Neuronal stem cell (in vitro differentiated cells): ENCODE results near the gene GNPTG.

ENCODE experiments used
- DNase-seq: peaks from one replicate; pipeline ENCODE4 v3.0.0-alpha.2; 2013; ENCODE audit warnings: low spot score
- H2AFZ ChIP-seq: one replicate; pipeline ENCODE4 v1.6.1; 2013; ENCODE audit warnings: mild to moderate bottlenecking, low read length, inconsistent platforms
- H2AK5ac ChIP-seq: 2 replicates; pipeline ENCODE4 v1.6.1; 2013; ENCODE audit warnings: low read depth, mild to moderate bottlenecking, inconsistent platforms, low read length, moderate library complexity, mixed read lengths
- H2BK120ac ChIP-seq: 2 replicates; pipeline ENCODE4 v1.6.1; 2013; ENCODE audit warnings: low read depth, mild to moderate bottlenecking, inconsistent platforms, low read length, moderate library complexity, mixed read lengths
- H2BK12ac ChIP-seq: one replicate; pipeline ENCODE4 v1.6.1; 2013; ENCODE audit warnings: low read length, inconsistent platforms
- H2BK15ac ChIP-seq: 2 replicates; pipeline ENCODE4 v1.6.1; 2013; ENCODE audit warnings: mild to moderate bottlenecking, low read length, inconsistent platforms, mixed read lengths
- H2BK5ac ChIP-seq: one replicate; pipeline ENCODE4 v1.6.1; 2013; ENCODE audit warnings: inconsistent platforms, mild to moderate bottlenecking, low read length, moderate library complexity
- H3K14ac ChIP-seq: one replicate; pipeline ENCODE4 v1.6.1; 2013; ENCODE audit warnings: low read length, inconsistent platforms
- H3K18ac ChIP-seq: 2 replicates; pipeline ENCODE4 v1.6.1; 2013; ENCODE audit warnings: low read length, inconsistent platforms
- H3K23ac ChIP-seq: 2 replicates; pipeline ENCODE4 v1.6.1; 2013; ENCODE audit warnings: low read depth, mild to moderate bottlenecking, mixed read lengths, low read length, inconsistent platforms; ENCODE audit not compliant: poor library complexity
- H3K27ac ChIP-seq: replicated peaks from 3 replicates; pipeline ENCODE4 v1.5.1; 2013; ENCODE audit warnings: low read length, inconsistent platforms
- H3K27me3 ChIP-seq, 3 experiments: 2 replicates each; pipeline ENCODE4 v1.6.1; 2013; ENCODE audit warnings: low read length in 3 of 3, mild to moderate bottlenecking in 2 of 3, inconsistent platforms in 1 of 3, low read depth in 1 of 3, mixed read lengths in 1 of 3, moderate library complexity in 1 of 3; ENCODE audit not compliant: control insufficient read depth in 3 of 3, insufficient read depth in 3 of 3
- H3K36me3 ChIP-seq, 2 donors: replicated peaks in 1 of 2; 2 replicates each; pipeline ENCODE4 v1.6.1; 2013; ENCODE audit warnings: low read length in 2 of 2; ENCODE audit not compliant: control insufficient read depth in 2 of 2, insufficient read depth in 2 of 2
- H3K4ac ChIP-seq: 2 replicates; pipeline ENCODE4 v1.6.1; 2013; ENCODE audit warnings: inconsistent platforms, mild to moderate bottlenecking, low read length, moderate library complexity
- H3K4me1 ChIP-seq, 2 donors: 1 replicate in 1 of 2; 2 replicates in 1 of 2; pipeline ENCODE4 v1.6.1; 2013; ENCODE audit warnings: low read length in 2 of 2, low read depth in 1 of 2; ENCODE audit not compliant: control insufficient read depth in 2 of 2, insufficient read depth in 1 of 2
- H3K4me2 ChIP-seq: one replicate; pipeline ENCODE4 v1.6.1; 2013; ENCODE audit warnings: mild to moderate bottlenecking, low read length, inconsistent platforms; ENCODE audit not compliant: insufficient read depth, poor library complexity, severe bottlenecking
- H3K4me3 ChIP-seq, 2 donors: 2 replicates each; pipeline ENCODE4 v1.5.1; 2013; ENCODE audit warnings: low read length in 2 of 2, mild to moderate bottlenecking in 2 of 2, inconsistent platforms in 1 of 2, moderate library complexity in 1 of 2
- H3K79me1 ChIP-seq: one replicate; pipeline ENCODE4 v1.6.1; 2013; ENCODE audit warnings: low read depth, mild to moderate bottlenecking, inconsistent platforms, low read length, moderate library complexity
- H3K9ac ChIP-seq: one replicate; pipeline ENCODE4 v1.6.1; 2013; ENCODE audit warnings: mild to moderate bottlenecking, low read depth, low read length, inconsistent platforms; ENCODE audit not compliant: poor library complexity
- H3K9me3 ChIP-seq, 2 donors: replicated peaks in 1 of 2; 2 replicates each; pipeline versions ENCODE3 to v1.6.1; 2013; ENCODE audit warnings: low read length in 2 of 2, mild to moderate bottlenecking in 2 of 2, inconsistent platforms in 1 of 2, low read depth in 1 of 2, mixed read lengths in 1 of 2, moderate library complexity in 1 of 2; ENCODE audit not compliant: control insufficient read depth in 2 of 2, insufficient read depth in 1 of 2
- H4K8ac ChIP-seq: one replicate; pipeline ENCODE4 v1.6.1; 2013; ENCODE audit warnings: low read depth, mild to moderate bottlenecking, inconsistent platforms, low read length, moderate library complexity
- H4K91ac ChIP-seq: one replicate; pipeline ENCODE4 v1.6.1; 2013; ENCODE audit warnings: low read length, low read depth, mild to moderate bottlenecking, inconsistent platforms; ENCODE audit not compliant: poor library complexity
- WGBS, 2 donors: extraction: QIAGEN DNeasy Blood & Tissue Kit; methylation state at CpG; one replicate each; pipeline ENCODE4 v1.1.7; 2013; ENCODE audit warnings: missing lambda C conversion rate in 2 of 2, mixed read lengths in 1 of 2; ENCODE audit not compliant: insufficient read length in 2 of 2, insufficient replicate concordance in 1 of 2; ENCODE audit errors: extremely low coverage in 2 of 2; 5-methylcytosine and 5-hydroxymethylcytosine counted together

GNPTG gene

DNA sequence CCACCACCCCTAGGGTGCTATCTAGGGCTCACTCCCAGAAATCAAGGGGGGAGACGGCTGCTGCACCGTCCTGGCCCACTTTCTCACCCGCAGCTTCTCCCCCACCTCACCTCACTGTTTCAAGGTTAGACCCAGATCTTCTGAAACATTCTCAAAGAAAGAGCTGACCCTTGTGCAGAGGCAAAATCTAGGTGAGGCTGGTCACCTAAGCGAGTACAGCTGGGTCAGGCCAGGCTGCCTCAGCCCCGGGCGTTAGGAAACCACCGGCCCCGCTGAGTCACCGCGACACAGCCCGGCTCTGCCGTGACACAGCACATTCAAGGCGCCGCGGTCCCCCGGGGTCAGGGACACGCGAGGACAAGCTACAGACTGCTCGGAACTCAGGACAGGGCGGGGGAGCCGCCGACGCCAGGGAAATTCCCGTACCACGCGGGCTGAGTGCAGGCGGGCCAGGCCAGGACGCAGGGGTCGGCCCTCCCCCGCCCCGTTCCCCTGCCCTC, 27.1 kb downstream of the GNPTG start:
- H4K8ac ChIP-seq: no peak overlapping the region

GRCh38 chr16:1379304-1380076, 27.8 kb downstream of the GNPTG start:
- Histone ChIP-seq H2AFZ (peak overlapping the region; percentile 84), H4K91ac (no peak overlapping the region), H3K4ac (peak overlapping the region; percentile 37), H3K23ac (peak overlapping the region; percentile 97), H3K4me1 (peaks cover 2 to 14% of the 10 kb centered on the region in 2 donors), H3K27ac (no peak overlapping the region), H2BK15ac (peak overlapping the region; percentile 81), H3K4me2 (peak overlapping the region; percentile 98), H3K79me1 (peaks cover 21% of the 10 kb centered on the region), H3K14ac (no peak overlapping the region), H2BK12ac (peak overlapping the region; percentile 41), H2BK5ac (peak overlapping the region; percentile 75), H2AK5ac (peak overlapping the region; percentile 94), H2BK120ac (no peak overlapping the region), H3K27me3 (no peaks in the 10 kb centered on the region), H3K18ac (peak overlapping the region; percentile 95), H3K4me3 (peak overlapping the region; percentile 62 to 90), H3K36me3 (peaks cover 2 to 9% of the 10 kb centered on the region in 2 donors), H3K9ac (peak overlapping the region; percentile 90), H3K9me3 (no peaks in the 10 kb centered on the region), H4K8ac (peak overlapping the region; percentile 17)
- DNase-seq: peak; percentile 72
- WGBS, 2 donors: no CpG with 5 or more reads among the region's 95 CpGs

More for the DNA sequence above, 27.1 kb downstream of the GNPTG start:
- Histone ChIP-seq H3K27ac (no peak overlapping the region), H2BK5ac (peak overlapping the region; percentile 75), H3K36me3 (peaks cover 2 to 9% of the 10 kb centered on the region in 2 donors), H2BK15ac (peak overlapping the region; percentile 81), H3K4me2 (peak overlapping the region; percentile 98), H2BK12ac (peak overlapping the region; percentile 90), H3K4me1 (peaks cover 2 to 14% of the 10 kb centered on the region in 2 donors), H3K9me3 (no peaks in the 10 kb centered on the region), H2BK120ac (no peak overlapping the region), H3K18ac (peak overlapping the region; percentile 95), H3K27me3 (no peaks in the 10 kb centered on the region), H4K91ac (no peak overlapping the region), H3K23ac (peak overlapping the region; percentile 97), H3K4me3 (peak overlapping the region; percentile 62 to 90), H3K9ac (peak overlapping the region; percentile 90), H3K4ac (peak overlapping the region; percentile 37), H3K14ac (peak overlapping the region; percentile 97), H3K79me1 (peaks cover 21% of the 10 kb centered on the region), H2AK5ac (peak overlapping the region; percentile 94), H2AFZ (peak overlapping the region; percentile 84)
- DNase-seq: no peak
- WGBS, 2 donors: no CpG with 5 or more reads among the region's 31 CpGs

GRCh38 chr16:1380195-1380594, 28.5 kb downstream of the GNPTG start:
- Histone ChIP-seq H4K8ac (no peak overlapping the region), H2AK5ac (peak overlapping the region; percentile 61), H3K4ac (no peak overlapping the region), H3K9ac (no peak overlapping the region), H3K4me3 (peak overlapping the region in 1 of 2 donors; percentile 52), H3K14ac (no peak overlapping the region), H3K36me3 (peaks cover 2 to 9% of the 10 kb centered on the region in 2 donors), H3K4me2 (peak overlapping the region; percentile 69), H2BK15ac (no peak overlapping the region), H3K9me3 (no peaks in the 10 kb centered on the region), H2BK5ac (no peak overlapping the region), H3K27me3 (no peaks in the 10 kb centered on the region), H2AFZ (peak overlapping the region; percentile 84), H2BK120ac (no peak overlapping the region), H3K4me1 (peaks cover 2 to 14% of the 10 kb centered on the region in 2 donors), H3K79me1 (peaks cover 20% of the 10 kb centered on the region), H3K27ac (no peak overlapping the region), H3K18ac (no peak overlapping the region), H2BK12ac (no peak overlapping the region), H4K91ac (no peak overlapping the region), H3K23ac (no peak overlapping the region)
- no CpG with 5 or more reads among the region's 10 CpGs for WGBS, 2 donors
- no peak for DNase-seq
